G401 (cell line): Measurements from ENCODE around the gene XYLT1. TPM values are rescaled to one million over a fixed set of nuclear protein-coding genes. Genes with fewer than 3 reads are reported as not detected.

Experiments used
- DNase-seq: peaks from one replicate; pipeline ENCODE4 v3.0.0-alpha.2; 2015; ENCODE audit warnings: low spot score
- in situ Hi-C: cut with HindIII; loops from 2 replicates; pipeline ENCODE4 v1.10.0; 2016; ENCODE audit warnings: low sequenced_read_pairs, mixed read lengths
- total RNA-seq: library from RNA; depleted of rRNA; stranded (reverse); fragments of >200 nt; shearing (Covaris generic); gene quantifications from 2 replicates; pipeline ENCODE4 v1.2.3, GENCODE V29; 2014

XYLT1 gene
- total RNA-seq, 1 experiment from 2014 or later = not detected

DNA sequence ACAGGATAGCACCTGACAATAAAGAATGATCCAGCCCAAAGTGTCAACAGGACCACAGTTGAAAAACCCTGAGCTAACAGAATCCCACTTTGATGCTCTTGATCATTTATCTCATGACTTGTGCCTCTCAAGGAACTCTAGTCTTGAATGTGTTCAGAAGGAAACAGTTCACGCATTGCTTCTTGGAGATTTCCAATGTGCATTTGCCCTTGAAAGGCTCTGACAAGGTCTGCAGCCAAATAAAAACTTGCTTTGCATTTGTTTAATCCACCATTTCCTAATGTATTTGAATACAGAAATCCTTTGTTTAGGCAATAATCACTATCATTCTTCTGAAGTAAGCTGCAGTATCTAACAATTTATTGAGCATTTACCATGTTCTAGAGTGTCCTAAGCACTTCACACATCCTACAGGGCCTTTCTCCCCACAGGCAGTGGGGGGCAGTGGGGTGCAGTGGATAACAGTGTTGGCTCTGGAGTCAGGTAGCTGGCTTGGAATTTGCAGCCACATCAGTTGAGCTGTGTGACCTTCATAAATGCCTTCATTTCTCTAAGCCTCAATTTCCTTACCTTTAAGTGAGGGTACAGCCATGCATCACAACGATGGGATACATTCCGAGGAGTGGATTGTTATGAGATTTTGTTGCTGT, 239.7 kb downstream of the XYLT1 start:
- DNase-seq = no peak
- in situ Hi-C loops = no loop called here

DNA sequence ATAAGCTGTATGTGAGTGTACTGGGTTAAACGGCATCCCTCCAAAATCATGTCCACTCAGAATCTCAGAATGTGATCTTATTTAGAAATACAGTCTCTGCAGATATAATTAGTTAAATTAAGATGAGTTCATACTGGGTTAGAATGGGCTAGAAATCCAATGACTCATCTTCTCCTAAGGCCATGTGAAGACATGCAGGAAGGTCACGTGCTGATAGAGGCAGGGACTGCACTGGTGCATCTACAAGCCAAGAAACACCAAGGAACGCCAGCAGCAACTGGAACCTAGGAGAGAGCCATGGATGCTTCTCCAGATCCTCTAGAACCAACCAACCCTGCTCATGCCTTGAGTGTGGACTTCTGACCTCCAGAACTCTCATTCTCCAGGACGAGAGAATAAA, 241.0 kb downstream of the XYLT1 start:
- in situ Hi-C loops = no loop called here
- DNase-seq = no peak

DNA sequence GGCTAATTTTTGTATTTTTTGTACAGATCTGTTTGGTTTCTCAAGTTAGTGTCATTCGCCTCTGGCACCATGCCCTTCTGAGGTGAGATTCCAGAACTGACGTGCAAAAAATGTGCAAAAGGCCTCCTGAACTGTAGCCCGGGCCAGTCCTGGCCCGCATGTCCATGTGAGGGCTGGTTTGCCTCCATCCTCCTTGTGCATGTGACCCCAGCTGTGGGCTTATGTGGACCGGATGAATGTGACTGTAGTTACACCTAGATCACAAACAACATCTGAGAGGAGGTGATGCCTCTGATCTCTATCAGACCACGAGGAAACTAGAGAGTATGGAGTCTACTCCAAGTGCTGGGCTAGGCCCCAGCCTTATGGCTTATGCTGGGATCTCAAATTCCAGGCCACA, 241.6 kb downstream of the XYLT1 start:
- DNase-seq = no peak
- in situ Hi-C loops = no loop called here

GRCh38 chr16:17228708-17229055, 242.1 kb downstream of the XYLT1 start:
- DNase-seq = no peak
- in situ Hi-C loops = no loop called here

- in situ Hi-C loops = no loop called here
- DNase-seq = no peak
These were observed 242.6 kb downstream of the XYLT1 start for GRCh38 chr16:17228048-17228707.

GRCh38 chr16:17227278-17227677, 243.5 kb downstream of the XYLT1 start:
- DNase-seq = no peak
- in situ Hi-C loops = no loop called here

DNA sequence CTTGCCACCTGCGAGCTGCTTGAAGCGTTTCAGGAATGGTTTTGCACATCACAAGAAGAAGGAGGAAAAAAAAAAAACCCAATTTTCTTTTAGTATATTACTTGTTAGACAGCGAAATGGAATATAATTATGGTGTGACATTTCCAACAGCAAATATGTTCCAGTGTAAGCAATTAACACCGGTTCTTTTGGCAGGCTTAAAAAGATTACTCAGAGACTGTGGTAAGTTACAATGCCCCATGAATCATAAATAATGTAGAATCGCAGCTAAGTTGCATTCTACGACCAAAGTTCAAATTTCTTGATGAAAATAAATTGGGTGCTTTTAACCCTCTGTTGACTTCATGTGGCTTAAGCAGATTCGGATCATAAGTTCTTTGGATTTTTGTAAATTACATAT, 245.2 kb downstream of the XYLT1 start:
- DNase-seq = no peak
- in situ Hi-C loops = no loop called here

- in situ Hi-C loops = no loop called here
- no peak for DNase-seq
These were observed 245.9 kb downstream of the XYLT1 start for GRCh38 chr16:17224879-17225281.

- in situ Hi-C loops = no loop called here
- DNase-seq = no peak
These were observed 246.4 kb downstream of the XYLT1 start for GRCh38 chr16:17224350-17224749.

GRCh38 chr16:17223576-17223975, 247.2 kb downstream of the XYLT1 start:
- no peak for DNase-seq
- in situ Hi-C loops = no loop called here

DNA sequence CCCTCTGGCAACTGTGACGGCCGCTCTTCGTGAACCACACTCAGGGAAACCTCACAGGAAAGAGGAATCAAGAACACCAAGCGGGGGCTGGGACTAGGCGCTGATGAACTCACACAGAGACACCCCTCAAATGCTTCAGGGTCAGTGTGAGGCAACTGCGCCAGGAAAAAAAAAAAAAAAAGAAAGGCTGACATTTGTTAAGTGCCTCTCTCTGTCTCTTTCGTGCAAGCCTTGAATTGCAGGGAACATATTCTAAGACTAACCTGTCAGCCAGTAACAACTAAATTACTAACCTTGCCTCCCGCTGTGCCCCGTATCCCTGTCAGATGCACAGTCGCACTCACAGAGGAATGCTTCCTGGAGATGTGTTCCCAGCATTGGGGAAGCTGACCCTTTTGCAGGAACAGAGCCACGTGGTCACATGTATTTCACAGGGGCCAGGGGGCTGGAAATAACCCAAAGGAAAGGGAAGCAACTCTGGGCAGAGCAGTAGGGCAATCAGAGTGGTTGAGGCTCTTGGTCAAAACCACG, 247.8 kb downstream of the XYLT1 start:
- in situ Hi-C loops = no loop called here
- no peak for DNase-seq

GRCh38 chr16:17219991-17220390, 250.8 kb downstream of the XYLT1 start:
- no peak for DNase-seq
- in situ Hi-C loops = no loop called here

DNA sequence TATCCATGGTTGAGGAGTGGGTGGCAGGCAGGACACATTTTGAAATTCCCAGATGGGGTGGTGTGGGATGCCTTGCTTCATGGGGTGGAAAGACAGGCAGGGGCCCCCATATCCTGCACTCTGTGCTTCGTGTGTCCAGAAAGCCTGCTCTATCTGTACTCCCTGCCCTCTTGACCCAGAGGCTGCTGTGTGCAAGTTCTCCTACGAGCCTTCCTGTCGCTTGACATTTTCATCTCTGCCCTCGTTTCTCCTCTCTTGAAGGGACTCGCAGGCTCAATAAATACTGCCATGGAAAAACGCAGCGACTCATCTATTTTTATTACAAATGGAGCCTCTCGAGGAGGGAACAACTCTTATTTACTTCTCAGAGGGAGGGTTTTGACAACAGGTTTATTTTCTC, 254.8 kb downstream of the XYLT1 start:
- in situ Hi-C loops = no loop called here

GRCh38 chr16:17215306-17215705, 255.5 kb downstream of the XYLT1 start:
- in situ Hi-C loops = no loop called here
- DNase-seq = no peak

More for the DNA sequence above, 254.8 kb downstream of the XYLT1 start:
- DNase-seq = no peak

DNA sequence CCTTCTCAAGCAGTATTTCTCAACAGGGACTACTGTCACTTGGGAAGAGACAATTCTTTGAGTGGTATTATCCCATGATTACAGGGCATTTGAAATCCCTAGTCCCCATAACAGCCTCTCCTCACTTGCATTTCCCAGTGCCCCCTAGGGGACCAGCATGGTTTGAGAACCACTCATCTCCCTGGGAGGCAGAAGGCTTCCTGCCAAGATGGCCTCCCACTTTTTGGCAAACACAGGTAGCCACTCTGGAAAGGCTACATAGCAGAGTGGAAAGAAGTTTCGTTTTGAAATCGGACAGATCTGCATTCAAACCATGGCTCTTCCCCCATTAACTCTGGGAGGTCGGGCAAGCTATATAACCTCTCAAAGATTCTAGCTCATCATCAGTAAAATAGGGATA, 256.8 kb downstream of the XYLT1 start:
- in situ Hi-C loops = no loop called here
- no peak for DNase-seq

- in situ Hi-C loops = no loop called here
- DNase-seq = no peak
These were observed 257.7 kb downstream of the XYLT1 start for GRCh38 chr16:17213025-17213424.

DNA sequence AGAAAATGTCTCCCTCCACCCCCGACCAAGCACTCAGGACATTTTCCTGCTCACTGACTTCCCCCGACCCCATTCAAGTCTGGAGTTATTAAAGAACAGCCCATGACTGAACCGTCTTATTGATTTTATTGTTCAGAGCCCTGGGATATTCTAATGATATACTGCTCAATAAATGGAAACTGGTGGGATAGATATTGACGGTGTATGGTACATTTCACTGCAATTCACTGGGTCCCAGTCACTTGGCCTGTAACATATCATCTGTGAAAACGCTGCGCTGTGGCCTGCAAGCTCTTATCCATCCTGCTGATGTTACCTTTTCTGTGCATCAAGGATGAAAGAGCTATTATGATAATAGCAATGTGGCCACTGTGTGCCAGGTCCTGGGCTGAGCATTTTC, 258.2 kb downstream of the XYLT1 start:
- no peak for DNase-seq
- in situ Hi-C loops = no loop called here

DNA sequence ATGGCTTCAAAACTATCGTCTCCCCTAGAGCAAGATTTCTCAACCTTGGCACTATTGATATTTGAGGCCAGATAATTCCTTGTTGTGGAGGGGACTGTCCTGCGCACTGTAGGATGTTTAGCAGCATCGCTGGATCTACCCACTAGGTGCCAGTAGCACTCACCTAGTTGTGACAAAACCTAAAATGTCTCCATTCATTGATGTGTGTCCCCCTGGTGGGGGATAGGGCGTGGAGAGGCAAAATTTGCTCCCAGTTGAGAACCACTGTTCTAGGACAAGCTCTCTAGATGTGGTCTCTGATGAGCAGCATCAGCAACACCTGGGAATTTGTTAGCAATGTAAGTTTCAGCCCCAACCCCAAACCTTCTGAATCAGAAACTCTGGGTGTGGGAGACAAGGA, 259.0 kb downstream of the XYLT1 start:
- no peak for DNase-seq
- in situ Hi-C loops = no loop called here

- in situ Hi-C loops = no loop called here
- no peak for DNase-seq
These were observed 264.0 kb downstream of the XYLT1 start for GRCh38 chr16:17206712-17207111.

- in situ Hi-C loops = no loop called here
These were observed 265.2 kb downstream of the XYLT1 start for GRCh38 chr16:17205279-17206211.

More at GRCh38 chr16:17205279-17206211, 265.2 kb downstream of the XYLT1 start:
- peak; percentile 7 for DNase-seq
